NCI-H1092 (cell line): ENCODE data around the gene LYRM2.

ENCODE experiments used
- DNase-seq: peaks from one replicate; lab custom pipeline; 2025; lab: John Stamatoyannopoulos, UW

The LYRM2 gene, protein sequence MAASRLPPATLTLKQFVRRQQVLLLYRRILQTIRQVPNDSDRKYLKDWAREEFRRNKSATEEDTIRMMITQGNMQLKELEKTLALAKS

DNA sequence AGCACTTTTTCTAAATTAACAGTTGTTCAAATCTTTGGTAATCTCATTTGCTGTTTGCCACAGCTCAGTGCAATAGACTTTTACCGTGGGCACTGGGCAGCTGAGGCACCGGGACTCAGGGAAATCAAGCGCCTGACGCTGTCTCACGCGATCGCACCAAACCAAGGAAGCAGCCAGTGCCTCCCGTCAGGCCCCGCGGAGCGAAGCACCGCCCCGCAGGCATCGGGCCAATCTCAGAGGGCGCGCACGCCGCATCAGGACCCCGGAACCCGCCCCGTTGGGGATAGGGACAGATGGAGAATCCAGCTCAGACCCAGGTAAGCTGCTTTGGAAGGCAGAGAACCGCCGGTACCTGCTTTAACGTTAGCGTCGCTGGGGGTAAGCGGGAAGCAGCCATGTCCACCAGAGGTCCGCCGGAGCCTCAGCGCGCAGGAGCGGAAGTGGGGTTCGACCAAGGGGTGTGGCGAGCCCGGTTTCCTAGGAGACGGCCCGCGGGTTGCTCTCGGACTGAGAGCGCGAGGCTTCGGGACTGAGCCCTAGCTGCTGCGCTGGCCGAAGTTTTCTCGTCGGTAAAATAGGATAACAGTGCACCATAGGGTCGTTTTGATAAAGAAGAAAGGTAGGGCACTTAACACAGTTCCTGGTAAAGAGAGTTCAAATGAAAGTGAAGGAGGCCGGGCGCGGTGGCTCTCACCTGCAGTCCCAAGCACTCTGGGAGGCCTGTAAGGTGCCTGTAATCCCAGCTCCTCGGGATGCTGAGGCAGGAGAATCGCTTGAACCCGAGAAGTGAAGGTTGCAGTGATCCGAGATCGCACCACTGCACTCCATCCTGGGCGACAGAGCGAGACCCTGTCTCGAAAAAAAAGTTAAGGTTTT, at the start of gene LYRM2:
Gene LYRM2 (minus strand): TSS at position 428 of the 876 bp plus-strand sequence. CDS start 31 bp downstream, at position 397.
- DNase-seq, result peak; percentile 82

GRCh38 chr6:89688328-89688727, 49.8 kb upstream of the LYRM2 start:
- no peak for DNase-seq

- DNase-seq, result no peak
Measured at GRCh38 chr6:89685311-89685710, 46.8 kb upstream of the LYRM2 start.

GRCh38 chr6:89682991-89683390, 44.4 kb upstream of the LYRM2 start:
- no peak for DNase-seq

GRCh38 chr6:89681983-89682564, 43.5 kb upstream of the LYRM2 start:
- DNase-seq, result no peak

DNA sequence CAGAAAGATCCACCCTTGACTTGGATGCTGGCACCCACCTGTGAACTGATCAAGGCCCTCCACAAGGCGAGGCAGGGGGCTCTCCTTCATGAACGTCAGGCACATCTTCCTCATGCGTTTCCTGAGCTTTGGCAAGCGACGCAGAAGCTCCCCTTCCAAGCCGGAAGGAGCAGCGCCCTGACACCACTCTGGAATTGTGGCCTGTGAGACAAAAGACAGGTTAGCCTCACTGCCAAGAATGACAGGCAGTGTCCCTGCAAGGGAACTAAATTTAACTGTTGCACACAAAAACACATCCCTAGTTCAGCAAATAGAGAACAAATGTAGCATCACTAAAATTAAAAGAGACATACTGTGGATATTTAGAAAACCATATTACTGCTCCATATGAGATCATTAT, 42.0 kb upstream of the LYRM2 start:
- no peak for DNase-seq

GRCh38 chr6:89680150-89680549, 41.6 kb upstream of the LYRM2 start:
- no peak for DNase-seq

DNA sequence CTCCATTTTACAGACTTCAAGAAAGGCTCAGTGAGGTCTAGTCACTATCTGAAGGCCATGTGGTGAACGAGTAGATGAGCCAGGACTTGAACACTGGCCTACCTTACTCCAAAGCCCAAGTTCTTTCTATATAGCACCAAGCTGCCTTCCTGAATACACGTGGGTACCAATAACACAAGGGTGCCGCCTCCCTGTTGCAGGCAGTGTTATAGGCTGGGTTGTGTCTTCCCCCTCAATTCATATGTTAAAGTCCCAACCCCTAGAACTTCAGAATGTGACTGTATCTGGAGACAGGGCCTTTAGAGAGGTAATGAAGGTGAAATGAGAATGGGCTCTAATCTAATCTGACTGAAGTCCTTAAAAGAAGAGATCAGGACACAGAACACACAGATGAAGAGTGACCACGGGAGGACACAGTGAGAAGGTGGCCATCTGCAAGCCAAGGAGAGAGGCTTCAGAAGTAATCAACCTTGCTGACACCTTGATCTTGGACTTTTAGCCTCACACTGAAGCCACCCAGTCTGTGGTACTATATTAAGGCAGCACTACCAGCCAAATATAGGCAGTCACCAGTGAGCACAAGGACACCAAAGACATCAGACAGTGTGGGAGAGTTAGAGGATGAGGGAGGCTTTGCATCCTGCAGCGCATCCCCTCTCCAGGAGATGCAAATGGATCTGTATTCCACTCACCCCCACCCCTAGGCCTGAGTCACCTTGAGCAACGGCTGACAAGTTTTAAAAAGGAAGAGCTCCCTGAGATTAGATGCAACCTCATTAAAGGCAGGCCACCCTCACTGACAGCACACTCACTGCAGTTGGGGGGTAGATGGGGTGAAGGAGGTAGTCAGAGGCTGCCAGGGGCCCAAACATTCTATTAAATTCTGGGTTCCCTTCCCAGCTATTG, 40.9 kb upstream of the LYRM2 start:
- DNase-seq, result no peak

GRCh38 chr6:89678531-89678930, 40.0 kb upstream of the LYRM2 start:
- no peak for DNase-seq

DNA sequence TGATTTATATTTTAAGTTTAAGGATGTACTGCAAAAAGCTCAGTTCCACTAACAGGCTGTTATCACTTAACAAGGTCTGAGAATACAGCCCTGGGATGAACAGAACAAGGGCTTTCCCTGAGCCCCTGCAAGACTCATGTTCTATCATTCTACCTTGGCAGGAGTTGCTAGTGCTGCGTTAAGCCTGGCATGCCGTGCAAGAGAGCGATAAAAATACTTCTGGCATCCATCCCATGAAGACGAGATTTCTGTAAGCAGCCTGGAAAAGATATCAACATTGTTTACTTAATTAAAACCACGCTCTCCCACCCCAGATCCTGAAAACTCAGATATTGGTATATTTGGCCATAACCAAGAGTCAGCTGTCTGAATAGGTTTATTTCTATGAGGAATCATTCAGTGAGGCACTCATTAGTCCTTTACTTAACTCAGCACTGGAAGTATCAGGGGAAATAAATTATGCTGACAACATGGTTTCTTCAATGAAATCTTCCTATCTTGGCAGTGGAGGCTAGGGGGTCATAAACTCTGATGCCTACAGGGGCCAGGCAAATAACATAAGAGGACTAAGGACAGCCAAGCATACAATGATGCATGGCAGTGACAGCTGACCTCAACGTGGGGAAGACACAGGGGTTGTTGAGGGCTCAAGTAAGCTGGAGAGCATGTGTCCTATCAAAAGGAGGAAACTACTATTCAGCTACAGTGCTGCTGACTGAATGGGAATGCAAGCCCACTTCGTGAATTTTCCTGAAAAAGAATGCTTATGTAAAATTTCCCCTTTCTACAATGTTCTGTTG, 37.6 kb upstream of the LYRM2 start:
- no peak for DNase-seq

- no peak for DNase-seq
Measured at GRCh38 chr6:89670935-89671565, 32.5 kb upstream of the LYRM2 start.

GRCh38 chr6:89669002-89669401, 30.5 kb upstream of the LYRM2 start:
- DNase-seq, result no peak

- no peak for DNase-seq
Measured at GRCh38 chr6:89667872-89668556, 29.5 kb upstream of the LYRM2 start.

DNA sequence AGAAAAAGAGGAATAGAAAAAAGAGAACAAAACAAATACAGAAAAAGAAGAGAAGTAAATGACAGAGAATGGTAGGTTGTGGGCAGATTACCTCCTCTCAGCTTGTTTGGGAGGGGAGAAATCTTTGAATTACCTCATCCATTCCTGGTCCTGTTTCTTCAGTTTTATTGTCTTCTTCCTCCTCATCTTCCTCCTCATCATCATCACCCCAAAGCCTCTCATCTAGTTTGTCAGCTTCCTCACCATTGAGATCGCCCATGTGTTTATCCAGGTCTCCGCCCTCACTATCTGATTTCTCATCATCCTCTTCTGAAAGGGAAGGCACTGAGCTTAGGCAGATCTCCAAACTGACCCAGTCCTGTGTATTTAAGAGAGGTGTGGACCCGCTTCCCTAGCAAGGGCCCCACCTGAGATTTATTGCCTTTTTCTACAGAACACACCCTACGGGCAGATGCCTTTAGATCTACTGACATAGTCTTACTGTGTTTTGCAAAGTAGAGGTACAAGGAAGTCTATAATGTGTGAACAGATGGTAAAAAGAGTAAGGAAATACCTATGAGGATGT, 24.2 kb upstream of the LYRM2 start:
- DNase-seq, result no peak

DNA sequence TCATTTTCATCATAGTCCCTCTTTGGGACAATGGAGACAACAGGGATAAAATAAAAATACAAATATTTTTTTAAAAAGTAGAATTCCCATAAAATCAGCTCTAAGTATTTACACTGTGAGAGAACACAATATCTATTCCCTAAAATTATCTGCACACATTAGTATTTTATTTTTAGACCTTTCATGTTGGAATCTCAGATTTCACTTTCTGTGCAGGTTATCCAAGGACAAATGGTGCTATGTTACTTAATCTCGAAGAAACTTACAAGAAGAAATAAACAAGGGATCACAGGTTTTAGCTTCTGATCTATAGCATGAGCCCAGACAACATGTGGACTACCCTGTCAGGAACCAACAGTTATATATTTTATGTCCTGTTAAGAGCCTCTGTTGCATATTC, 23.0 kb upstream of the LYRM2 start:
- DNase-seq, result no peak

- no peak for DNase-seq
Measured at GRCh38 chr6:89660981-89661380, 22.4 kb upstream of the LYRM2 start.

GRCh38 chr6:89657445-89658158, 19.1 kb upstream of the LYRM2 start:
- DNase-seq, result no peak

DNA sequence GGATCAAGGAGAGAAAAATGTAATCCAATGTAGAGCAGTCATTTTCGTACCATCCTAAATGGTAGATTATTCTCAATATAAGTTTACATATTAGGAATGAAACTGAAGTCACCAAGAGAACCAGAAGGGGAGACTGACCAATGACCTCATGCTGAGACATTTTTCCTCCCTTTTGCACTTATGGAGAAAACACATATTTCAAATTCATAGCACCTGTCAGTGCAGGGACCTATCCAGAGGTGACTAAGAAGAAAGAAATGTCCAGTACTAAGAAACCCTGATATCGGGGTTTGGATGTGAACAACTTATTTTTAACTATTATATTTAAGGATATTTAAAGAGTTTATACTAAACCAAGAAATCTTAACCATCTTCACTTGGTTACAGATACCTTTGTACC, 16.6 kb upstream of the LYRM2 start:
- DNase-seq, result no peak

DNA sequence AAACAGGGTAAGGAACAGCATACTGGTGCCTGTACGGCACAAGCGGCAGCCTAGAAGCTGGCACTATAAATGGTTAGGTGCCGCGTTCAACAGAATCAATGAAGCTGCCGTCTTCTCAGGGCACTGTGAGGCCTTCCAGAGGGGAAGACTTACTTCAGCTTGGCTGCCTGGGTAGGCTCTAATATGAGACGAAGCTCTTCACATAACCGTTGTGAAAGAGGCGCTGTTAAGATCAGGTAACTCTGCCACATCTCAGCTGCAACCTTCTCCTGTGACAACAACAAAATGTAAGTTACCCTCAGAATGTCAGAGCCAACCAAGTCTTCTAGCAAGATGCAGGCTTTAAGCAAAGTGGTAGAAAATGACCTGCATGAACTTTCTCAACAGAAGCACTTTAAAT, 12.0 kb upstream of the LYRM2 start:
- no peak for DNase-seq
